ENCODE measurements around the gene WNK2. TPM values are rescaled to one million over a fixed set of nuclear protein-coding genes. Genes with fewer than 3 reads are reported as not detected.

Gene WNK2
- polyA plus RNA-seq, 3 donors: 0.40 TPM; not detected in 2

- H3K4me3 ChIP-seq (replicated peaks in 1 of 3; ENCODE audit: low read depth in 2 of 3, low read length in 3 of 3): no peak overlapping the region
- DNase-seq: no peak
- Mint-ChIP-seq H3K9me3 (peaks cover 0 to 5% (median 3%) of the 10 kb centered on the region in 7 donors), H3K27ac (no peak overlapping the region), H3K36me3 (no peaks in the 10 kb centered on the region), H3K27me3 (ENCODE audit: low read depth in 3 of 3) (peaks cover 12 to 20% (median 12%) of the 10 kb centered on the region in 3 donors), H3K4me1 (no peaks in the 10 kb centered on the region), H3K4me3 (no peak overlapping the region)
- H3K4me2 ChIP-seq (replicated peaks; ENCODE audit: extremely low read depth, low read length, poor library complexity, severe bottlenecking): no peak overlapping the region
- no peaks in the 10 kb centered on the region for H3K27me3 ChIP-seq (ENCODE audit: control insufficient read depth in 2 of 2, insufficient read depth in 2 of 2, low read length in 2 of 2)
- no peaks in the 10 kb centered on the region for H4K20me1 ChIP-seq (ENCODE audit: insufficient read depth, low read length)
- peaks cover 0 to 4% of the 10 kb centered on the region in 2 donors for H3K9me3 ChIP-seq (replicated peaks in 1 of 2; ENCODE audit: control insufficient read depth in 1 of 2, insufficient read depth in 1 of 2, low read length in 2 of 2)
- H3K9ac ChIP-seq (ENCODE audit: insufficient read depth, low read length, poor library complexity, severe bottlenecking): no peak overlapping the region
- TF ChIP-seq, protein P1, sequence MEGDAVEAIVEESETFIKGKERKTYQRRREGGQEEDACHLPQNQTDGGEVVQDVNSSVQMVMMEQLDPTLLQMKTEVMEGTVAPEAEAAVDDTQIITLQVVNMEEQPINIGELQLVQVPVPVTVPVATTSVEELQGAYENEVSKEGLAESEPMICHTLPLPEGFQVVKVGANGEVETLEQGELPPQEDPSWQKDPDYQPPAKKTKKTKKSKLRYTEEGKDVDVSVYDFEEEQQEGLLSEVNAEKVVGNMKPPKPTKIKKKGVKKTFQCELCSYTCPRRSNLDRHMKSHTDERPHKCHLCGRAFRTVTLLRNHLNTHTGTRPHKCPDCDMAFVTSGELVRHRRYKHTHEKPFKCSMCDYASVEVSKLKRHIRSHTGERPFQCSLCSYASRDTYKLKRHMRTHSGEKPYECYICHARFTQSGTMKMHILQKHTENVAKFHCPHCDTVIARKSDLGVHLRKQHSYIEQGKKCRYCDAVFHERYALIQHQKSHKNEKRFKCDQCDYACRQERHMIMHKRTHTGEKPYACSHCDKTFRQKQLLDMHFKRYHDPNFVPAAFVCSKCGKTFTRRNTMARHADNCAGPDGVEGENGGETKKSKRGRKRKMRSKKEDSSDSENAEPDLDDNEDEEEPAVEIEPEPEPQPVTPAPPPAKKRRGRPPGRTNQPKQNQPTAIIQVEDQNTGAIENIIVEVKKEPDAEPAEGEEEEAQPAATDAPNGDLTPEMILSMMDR (IDR thresholded peaks at IDR 0.05): no peak
- H3K4me1 ChIP-seq (ENCODE audit: control insufficient read depth in 1 of 2, insufficient read depth in 2 of 2, low read length in 2 of 2): no peaks in the 10 kb centered on the region
- H3K36me3 ChIP-seq (replicated peaks in 1 of 2; ENCODE audit: control insufficient read depth in 1 of 2, insufficient read depth in 2 of 2, low read length in 2 of 2): no peaks in the 10 kb centered on the region
- no peak overlapping the region for H3K27ac ChIP-seq (ENCODE audit: low read depth in 1 of 2, low read length in 2 of 2)
- no peaks in the 10 kb centered on the region for H3K79me2 ChIP-seq (ENCODE audit: insufficient read depth, low read length)
- intact Hi-C loops (cut with micrococcal nuclease): no loop called here
- H2AFZ ChIP-seq (ENCODE audit: insufficient read depth, low read depth, low read length, poor library complexity, severe bottlenecking): no peak overlapping the region
- 89% methylated on average over 18 of the region's 25 CpGs for WGBS (ENCODE audit: insufficient coverage)
These were observed 24.2 kb downstream of the WNK2 start for GRCh38 chr9:93207860-93208734.

DNA sequence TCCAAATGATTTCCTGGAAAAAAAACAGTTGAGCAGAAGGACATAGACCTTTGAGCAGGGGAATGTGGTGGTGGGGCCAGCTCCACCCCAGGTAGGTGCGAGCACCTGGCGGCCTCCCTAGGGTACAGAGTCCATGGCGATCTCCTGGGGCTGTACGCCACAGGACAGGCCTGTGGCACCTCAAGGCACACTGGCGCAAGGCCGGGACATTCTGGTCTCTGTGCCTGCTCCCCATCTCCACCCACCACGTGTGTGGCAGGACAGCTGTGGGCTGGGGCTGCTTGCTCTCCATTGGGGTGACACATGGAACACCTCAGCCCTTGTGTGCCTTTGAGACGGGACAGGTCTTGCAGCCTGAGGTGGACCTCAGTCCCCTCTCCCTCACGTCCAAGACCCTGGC is 25.2 kb downstream of the WNK2 start:
- Mint-ChIP-seq H3K4me1 (no peaks in the 10 kb centered on the region), H3K27ac (no peak overlapping the region), H3K4me3 (no peak overlapping the region), H3K36me3 (no peaks in the 10 kb centered on the region), H3K9me3 (peaks cover 0 to 5% (median 3%) of the 10 kb centered on the region in 7 donors), H3K27me3 (ENCODE audit: low read depth in 3 of 3) (peaks cover 8 to 18% (median 12%) of the 10 kb centered on the region in 3 donors)
- no peak overlapping the region for H3K9ac ChIP-seq (ENCODE audit: insufficient read depth, low read length, poor library complexity, severe bottlenecking)
- no peak overlapping the region for H2AFZ ChIP-seq (ENCODE audit: insufficient read depth, low read depth, low read length, poor library complexity, severe bottlenecking)
- H4K20me1 ChIP-seq (ENCODE audit: insufficient read depth, low read length): no peaks in the 10 kb centered on the region
- H3K9me3 ChIP-seq (replicated peaks in 1 of 2; ENCODE audit: control insufficient read depth in 1 of 2, insufficient read depth in 1 of 2, low read length in 2 of 2): peaks cover 0 to 4% of the 10 kb centered on the region in 2 donors
- no peak overlapping the region for H3K4me2 ChIP-seq (replicated peaks; ENCODE audit: extremely low read depth, low read length, poor library complexity, severe bottlenecking)
- H3K36me3 ChIP-seq (replicated peaks in 1 of 2; ENCODE audit: control insufficient read depth in 1 of 2, insufficient read depth in 2 of 2, low read length in 2 of 2): no peaks in the 10 kb centered on the region
- TF ChIP-seq, protein P1 (IDR thresholded peaks at IDR 0.05): no peak
- intact Hi-C loops (cut with micrococcal nuclease): no loop called here
- no peak overlapping the region for H3K27ac ChIP-seq (ENCODE audit: low read depth in 1 of 2, low read length in 2 of 2)
- no peaks in the 10 kb centered on the region for H3K4me1 ChIP-seq (ENCODE audit: control insufficient read depth in 1 of 2, insufficient read depth in 2 of 2, low read length in 2 of 2)
- no peaks in the 10 kb centered on the region for H3K79me2 ChIP-seq (ENCODE audit: insufficient read depth, low read length)
- no peaks in the 10 kb centered on the region for H3K27me3 ChIP-seq (ENCODE audit: control insufficient read depth in 2 of 2, insufficient read depth in 2 of 2, low read length in 2 of 2)
- no peak overlapping the region for H3K4me3 ChIP-seq (replicated peaks in 1 of 3; ENCODE audit: low read depth in 2 of 3, low read length in 3 of 3)
- WGBS (ENCODE audit: insufficient coverage): 100% methylated on average over 9 of the region's 9 CpGs
- no peak for DNase-seq

Measured in CD14-positive monocyte (primary cell).